ENCODE measurements around the gene ARL11.

DNA sequence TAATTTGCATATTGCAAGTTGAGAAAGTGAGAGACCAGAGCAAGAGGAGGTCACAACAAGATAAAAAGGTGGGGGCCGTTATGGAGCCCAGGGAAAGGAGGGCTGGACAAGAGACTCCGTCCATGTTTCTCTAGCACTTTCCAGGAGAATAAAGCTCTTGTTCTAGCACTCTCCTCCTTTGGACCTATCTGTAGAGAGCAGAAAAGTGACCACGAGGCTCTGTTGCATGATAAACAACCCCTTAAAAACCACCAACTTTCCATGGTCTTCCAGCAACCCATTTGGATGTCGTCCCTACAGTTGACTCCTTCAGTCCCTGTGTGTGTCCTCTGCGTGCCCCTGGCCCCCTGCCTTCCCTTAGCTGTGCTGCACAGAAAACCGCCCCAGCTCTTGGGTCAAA, 4.1 kb upstream of the ARL11 start:
- TF ChIP-seq, protein P1, sequence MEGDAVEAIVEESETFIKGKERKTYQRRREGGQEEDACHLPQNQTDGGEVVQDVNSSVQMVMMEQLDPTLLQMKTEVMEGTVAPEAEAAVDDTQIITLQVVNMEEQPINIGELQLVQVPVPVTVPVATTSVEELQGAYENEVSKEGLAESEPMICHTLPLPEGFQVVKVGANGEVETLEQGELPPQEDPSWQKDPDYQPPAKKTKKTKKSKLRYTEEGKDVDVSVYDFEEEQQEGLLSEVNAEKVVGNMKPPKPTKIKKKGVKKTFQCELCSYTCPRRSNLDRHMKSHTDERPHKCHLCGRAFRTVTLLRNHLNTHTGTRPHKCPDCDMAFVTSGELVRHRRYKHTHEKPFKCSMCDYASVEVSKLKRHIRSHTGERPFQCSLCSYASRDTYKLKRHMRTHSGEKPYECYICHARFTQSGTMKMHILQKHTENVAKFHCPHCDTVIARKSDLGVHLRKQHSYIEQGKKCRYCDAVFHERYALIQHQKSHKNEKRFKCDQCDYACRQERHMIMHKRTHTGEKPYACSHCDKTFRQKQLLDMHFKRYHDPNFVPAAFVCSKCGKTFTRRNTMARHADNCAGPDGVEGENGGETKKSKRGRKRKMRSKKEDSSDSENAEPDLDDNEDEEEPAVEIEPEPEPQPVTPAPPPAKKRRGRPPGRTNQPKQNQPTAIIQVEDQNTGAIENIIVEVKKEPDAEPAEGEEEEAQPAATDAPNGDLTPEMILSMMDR (IDR thresholded peaks at IDR 0.05; ENCODE audit: low read length), result no peak
- TF ChIP-seq EZH2 (optimal IDR thresholded peaks at IDR 0.05; ENCODE audit: low read depth, low read length), result no peak

Measured in MM.1S (cell line).